GM21717 (cell line): ENCODE data around the gene TXNRD1.
"Not testable (repeated sequence)": the region's sequence is repeated elsewhere in the genome, so short reads cannot be mapped to it uniquely, and the experiment has no call there.

Source experiments
- ATAC-seq: cut with Tn5 transposase; IDR thresholded peaks from one replicate; pipeline ENCODE4 v1.9.1; 2021; ENCODE audit warnings: mild to moderate bottlenecking, moderate library complexity; ENCODE audit not compliant: unreplicated experiment

Gene TXNRD1

DNA sequence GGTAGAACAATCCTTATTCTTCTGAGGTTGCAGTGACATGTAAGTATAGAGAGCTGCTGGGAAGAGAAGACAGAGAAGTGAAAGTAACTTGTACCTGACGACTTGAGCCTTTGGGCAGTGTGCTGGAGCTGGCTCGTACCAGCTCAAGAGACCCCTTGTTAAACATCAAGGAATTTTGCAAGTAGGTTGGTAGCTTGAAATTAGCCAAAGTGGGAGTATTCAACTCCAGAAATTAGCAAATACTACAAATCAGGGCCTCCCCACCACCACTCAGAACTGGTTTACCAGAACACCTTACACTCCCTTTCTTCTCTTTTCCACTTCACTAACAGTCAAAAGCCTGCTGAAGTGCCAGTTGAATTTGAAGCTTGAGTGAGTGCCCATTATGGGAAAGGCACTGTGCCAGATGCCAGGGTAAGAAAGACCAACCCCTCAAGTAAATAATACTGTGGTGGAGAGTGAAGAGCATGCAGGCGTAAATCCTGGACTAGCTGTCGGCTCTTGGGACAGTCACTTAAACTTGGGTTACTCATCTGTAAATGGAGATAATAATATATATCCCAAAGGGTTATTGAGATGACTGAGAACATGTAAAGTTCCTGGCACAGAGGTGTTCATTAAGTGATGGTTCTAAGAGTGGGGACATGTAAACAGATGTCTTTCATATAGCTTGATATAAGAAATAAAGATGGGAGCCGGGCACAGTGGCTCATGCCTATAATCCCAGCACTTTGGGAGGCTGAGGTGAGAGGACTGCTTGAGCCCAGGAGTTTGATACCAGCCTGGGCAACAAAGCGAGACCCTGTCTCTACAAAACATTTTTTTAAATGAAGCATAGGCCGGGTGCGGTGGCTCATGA is 60.9 kb downstream of the TXNRD1 start:
- ATAC-seq = peak; percentile 84

DNA sequence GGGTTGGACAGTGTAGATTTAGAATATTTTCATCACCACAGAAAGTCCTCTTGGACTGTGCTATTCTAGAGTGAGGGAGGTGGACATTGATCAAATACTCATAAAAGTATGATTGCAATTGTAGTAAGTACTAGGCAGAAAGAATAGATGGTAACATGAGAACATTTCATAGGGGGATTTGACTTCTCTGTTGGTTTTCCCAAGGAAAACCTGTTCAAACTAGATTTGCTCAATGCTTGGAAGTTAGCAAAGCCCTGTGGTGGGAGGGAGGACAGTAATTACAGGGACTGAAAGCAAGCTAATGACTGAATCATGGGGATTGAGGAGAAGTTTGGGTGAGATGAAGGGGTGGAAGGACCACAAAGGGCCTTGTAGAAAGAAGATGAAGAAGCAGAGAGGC is 63.6 kb downstream of the TXNRD1 start:
- no peak for ATAC-seq

DNA sequence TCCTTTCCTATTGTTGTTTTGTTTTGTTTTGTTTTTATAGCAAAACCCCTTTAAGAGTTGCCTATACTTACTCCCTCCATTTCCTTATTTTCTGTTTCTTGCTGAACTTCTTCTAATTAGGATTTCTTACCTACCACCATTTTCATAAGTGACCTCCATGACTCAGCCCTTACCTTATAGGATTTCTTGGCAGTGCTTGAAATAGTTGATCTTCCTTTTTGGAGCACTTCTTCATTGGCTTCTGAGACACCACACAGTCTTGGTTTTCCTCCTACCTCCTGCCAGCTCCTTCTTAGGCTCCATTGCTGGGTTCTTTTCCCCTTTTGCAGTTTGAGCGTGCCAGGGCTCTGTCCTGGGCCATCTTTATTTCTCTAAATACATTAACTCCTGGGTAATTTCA is 64.5 kb downstream of the TXNRD1 start:
- ATAC-seq = no peak

DNA sequence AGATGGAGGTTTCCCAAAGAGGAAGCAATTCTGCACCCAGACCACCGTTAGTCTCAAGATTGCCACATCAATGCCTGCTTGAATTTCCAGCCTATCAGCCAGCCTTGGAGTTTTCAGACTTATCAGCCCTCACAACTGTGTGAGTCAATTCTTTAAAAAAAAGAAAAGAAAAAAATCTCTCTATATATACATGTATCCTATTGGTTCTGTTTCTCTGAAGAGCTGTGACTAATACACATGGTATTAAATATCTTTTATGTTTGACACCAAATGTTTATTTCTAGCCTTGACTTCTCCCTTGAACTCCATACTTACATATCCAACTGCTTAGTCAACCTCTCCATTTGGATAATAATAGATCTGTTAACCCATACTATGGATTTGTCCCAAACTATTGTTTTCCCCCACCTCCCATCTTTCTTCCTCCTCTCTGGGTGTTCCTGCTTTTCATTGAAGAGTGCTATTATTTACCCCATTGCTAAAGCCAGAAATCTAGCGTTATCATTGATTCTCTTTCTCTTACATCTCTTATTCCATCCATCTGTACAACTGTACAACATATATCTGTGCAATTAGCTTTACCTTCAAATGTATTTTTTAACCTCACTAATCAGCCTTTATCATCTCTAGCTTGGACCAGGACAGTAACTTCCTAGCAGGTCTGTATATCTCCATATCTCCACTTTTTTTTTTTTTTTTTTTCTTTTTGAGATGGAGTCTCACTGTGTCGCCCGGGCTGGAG is 65.3 kb downstream of the TXNRD1 start:
- ATAC-seq = no peak

DNA sequence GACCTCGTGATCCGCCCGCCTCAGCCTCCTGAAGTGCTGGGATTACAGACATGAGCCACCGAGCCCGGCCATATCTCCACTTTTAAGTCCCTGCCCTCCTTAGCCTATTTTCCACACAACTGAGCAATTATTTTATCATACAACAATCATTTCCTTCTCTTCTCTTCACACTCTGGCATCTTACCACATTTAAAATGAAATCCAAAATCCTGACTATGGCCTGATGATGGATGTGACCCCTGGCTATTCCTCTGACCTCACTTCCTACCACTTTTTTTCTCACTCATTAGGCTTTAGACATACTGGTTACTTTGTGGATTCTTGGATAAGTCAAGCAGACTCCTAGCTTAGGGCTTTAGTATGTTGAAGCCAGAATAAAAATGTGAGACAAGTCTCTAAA is 66.1 kb downstream of the TXNRD1 start:
- ATAC-seq = no peak

DNA sequence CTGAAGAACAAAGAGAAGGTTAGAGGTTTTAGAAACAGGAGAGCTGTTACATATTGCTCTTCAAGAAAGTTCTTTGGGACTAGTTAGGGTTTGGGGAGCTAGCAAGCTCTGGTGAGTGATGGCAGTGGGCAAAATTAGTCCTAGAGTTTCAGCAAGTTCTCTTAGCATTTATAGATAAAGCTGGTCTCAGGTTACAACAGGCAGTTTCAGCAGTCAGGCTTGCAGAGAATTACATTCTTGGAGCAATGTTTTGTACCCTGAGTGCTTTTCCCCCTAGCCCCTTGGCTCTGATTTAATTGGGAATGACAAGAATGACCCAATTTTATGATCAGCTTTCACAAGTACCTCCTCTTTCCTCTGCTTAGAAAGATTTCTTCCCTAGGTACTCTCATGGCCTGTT is 66.5 kb downstream of the TXNRD1 start:
- no peak for ATAC-seq

DNA sequence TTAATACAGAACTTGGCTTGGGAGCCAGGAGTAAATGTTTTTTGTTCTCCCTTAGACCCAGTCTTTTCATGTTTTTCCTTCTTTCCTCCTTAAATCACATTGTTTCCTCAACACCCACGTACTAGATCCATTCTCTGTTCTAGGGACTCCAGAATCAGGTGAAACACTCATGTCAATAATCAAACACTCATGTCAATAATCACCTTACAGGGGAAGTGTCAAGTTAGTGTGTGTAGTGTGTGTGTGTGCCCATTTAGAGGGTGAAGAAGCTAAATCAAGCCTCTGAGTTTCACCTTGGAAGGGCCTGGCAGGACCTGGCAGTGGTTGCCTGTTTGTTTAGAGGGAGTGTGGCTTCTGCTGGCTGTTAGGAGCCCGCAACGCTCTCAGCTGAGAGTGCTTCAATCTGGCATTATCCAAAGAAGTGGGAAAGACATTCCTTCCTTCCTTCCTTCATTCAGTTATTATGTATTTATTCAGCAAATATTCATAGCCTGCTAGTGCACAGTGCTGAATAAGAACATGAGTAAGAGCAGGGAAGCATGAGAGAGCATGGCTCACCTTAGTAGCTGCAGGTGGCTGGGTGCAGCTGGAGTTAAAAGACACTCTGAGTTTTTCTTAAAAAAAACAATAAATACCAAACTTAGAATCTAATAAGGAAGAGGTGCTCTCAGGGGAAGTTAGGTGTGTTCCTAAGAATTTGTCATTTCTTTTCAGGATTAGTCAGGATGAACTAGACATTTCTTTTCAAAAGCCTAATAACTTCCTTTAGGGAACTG is 70.3 kb downstream of the TXNRD1 start:
- ATAC-seq = no peak

DNA sequence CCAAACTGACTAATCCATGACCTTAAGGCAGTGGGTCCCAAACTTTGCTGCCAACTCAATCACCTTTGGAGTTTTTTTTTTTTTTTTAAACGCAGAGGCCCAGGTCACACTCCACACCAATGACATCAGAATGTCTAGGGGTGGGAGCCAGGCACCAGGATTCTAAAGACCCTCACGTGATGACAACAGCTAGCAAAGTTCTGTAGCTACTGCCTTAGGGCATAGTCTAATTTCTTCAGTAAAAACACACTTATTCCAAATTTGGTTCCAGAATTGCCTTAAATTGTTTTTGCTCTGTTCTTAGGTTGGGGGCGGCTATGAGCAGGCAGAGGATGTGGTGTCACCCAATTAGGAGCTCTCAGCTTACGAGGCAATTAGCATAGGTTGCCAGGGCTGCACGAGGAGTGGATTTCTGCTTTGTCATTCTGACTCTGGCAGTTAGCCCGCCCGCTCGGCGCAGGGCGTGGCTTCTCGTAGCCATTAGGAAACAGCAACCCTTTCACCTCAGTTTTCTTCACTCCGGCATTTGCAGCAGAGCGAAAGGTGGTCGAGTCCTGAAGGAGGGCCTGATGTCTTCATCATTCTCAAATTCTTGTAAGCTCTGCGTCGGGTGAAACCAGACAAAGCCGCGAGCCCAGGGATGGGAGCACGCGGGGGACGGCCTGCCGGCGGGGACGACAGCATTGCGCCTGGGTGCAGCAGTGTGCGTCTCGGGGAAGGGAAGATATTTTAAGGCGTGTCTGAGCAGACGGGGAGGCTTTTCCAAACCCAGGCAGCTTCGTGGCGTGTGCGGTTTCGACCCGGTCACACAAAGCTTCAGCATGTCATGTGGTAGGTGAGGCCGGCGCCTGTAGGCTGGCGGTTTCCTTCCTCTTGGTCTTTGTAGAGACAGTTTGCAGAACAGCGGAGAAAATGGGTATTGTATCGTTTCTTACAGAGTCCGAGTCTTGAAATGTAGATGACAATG is 71.2 kb downstream of the TXNRD1 start:
- peak; percentile 87 for ATAC-seq

DNA sequence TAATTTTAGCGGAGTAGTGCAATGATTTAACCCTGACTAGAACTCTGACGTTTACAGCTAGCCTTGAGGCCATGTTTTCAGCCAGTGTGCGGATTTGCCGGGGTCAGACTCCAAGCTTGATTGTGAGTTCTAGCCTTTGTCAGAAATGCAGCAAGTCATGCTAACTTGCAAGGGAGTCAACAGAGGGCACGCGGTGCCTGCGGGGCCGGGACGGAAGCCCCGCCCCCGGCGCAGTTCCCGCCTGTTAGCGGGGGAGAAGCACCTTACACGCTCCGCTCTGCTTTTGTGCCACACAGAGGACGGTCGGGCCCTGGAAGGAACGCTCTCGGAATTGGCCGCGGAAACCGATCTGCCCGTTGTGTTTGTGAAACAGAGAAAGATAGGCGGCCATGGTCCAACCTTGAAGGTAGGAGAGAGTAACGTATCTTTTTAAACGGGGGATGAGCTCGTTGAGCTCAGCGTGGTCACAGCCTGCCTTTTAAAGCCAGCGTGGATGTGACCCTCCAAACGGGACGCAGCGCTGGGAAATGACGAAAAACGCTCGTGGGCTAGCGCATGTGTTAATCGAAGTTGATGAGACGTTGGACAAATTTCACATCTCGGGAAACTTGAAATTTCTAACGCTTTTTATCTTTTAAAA is 73.2 kb downstream of the TXNRD1 start:
- ATAC-seq = peak; percentile 41

DNA sequence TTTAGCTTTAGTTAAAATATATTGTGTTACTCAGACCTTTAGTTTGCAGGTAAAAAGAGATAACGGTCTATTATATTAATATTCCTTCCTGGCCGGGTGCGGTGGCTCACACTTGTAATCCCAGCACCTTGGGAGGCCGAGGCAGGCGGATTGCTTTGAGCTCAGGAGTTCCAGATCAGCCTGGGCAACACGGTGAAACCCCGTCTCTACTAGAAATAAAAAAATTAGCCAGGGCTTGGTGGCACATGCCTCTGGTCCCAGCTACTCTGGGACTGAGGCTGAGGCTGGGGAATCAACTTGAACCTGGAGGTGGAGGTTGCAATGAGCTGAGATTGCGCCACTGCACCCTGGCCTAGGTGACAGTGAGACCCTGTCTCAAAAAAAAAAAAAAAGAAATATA is 74.7 kb downstream of the TXNRD1 start:
- ATAC-seq = no peak

DNA sequence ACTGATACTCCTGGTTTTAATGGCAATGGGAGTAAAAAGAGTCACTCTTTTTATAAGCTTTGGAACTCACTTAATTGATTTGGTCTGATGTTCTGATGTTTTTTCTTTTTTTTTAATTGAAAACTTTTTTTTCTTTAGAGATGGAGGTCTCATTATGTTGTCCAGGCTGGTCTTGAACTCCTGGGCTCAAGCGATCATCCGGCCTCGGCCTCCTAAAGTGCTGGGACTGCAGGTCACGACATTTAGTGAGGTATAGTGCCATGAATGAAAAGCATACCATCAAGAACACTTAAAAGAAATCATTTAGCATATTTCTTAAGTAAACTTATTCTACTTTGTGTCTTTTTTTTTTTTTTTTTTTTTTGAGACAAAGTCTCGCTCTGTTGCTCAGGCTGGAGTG is 75.3 kb downstream of the TXNRD1 start:
- ATAC-seq = no peak

DNA sequence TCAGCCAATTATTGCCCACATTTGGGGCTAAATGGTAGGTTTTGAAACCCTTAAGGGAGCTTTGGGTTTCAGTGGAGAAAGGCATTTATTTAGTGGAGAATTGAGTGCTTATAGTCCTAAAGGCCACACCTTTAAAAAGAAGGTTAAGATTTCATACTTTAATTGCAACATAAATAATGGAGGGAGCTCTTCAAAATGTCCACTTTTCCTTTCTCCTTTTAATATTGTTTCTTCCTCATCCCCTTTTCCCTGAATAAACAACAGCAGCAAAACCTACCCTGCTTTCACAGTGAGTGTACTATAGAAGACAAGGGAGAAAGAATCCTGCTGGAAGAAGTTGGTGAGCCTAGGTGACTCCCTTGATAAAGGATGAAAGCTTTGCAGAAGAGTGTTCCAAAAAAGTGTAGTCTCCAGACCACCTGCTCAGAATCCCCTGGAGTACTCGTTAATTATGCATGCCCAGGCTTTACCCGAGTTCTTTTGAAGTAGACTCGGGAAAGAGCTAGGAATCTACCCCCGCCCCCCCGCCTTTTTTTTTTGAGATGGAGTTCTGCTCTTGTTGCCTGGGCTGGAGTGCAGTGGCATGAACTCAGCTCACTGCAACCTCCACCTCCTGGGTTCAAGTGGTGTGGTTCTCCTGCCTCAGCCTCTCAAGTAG is 76.4 kb downstream of the TXNRD1 start:
- ATAC-seq = no peak

DNA sequence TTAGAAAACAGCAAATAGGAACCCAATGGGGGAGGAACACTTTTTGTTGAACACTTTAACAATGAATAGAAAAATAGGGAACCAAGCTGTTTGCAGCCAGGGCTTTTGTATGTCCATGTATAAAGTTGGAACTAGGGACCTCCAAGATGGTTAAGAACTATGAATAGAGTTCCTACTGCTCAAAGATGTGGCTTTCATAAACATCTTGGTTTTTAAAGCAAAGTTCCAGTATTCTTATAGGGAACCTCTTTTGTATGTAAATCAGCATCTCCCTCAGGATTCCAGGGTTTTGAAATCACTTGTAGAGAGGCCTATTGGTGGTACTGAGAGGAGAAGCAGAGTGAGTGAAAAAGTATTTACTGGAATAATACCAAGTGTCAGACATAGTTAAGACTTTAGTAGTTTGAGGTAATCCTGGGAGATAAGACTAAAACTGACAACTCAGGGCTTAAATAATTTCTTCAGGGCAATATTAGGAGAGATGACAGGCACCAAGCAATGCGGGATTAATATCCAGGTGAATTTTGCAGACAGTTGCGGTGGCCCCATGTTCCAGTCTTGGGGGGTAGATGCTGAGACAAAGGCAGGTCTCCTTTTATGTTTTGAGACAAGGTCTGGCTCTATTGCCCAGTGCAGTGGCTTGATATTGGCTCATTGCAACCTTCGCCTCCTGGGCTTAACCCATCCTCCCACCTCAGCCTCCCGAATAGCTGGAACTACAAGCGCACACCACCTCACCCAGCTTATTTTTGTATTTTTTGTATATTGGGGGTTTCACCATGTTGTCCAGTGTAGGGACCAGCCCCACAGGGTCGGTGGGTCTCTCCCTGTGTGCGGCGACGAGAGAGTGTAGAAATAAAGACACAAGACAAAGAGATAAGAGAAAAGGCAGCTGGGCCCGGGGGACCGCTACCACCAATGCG is 77.6 kb downstream of the TXNRD1 start:
- ATAC-seq = no peak

DNA sequence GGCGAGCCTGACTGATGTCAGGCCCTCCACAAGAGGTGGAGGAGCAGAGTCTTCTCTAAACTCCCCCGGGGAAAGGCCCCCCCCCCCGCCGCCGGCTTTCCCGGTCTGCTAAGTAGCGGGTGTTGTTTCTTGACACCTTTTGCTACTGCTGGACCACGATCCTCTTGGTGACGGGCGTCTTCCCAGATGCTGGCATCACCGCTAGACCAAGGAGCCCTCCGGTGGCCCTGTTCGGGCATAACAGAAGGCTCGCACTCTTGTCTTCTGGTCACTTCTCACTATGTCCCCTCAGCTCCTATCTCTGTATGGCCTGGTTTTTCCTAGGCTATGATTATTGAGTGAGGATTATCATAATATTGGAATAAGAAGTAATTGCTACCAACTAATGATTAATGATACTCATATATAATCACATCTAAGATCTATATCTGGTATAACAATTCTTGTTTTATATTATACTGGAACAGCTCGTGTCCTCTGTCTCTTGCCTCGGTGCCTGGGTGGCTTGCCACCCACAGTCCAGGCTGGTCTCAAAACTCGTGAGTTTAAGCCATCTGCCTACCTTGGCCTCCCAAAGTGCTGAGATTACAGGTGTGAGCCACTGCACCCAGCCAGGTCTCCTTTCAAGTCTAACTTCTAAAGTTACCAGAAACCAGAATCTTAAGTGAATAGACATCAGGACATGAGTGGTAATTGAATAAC is 78.7 kb downstream of the TXNRD1 start:
- ATAC-seq = not testable (repeated sequence)

DNA sequence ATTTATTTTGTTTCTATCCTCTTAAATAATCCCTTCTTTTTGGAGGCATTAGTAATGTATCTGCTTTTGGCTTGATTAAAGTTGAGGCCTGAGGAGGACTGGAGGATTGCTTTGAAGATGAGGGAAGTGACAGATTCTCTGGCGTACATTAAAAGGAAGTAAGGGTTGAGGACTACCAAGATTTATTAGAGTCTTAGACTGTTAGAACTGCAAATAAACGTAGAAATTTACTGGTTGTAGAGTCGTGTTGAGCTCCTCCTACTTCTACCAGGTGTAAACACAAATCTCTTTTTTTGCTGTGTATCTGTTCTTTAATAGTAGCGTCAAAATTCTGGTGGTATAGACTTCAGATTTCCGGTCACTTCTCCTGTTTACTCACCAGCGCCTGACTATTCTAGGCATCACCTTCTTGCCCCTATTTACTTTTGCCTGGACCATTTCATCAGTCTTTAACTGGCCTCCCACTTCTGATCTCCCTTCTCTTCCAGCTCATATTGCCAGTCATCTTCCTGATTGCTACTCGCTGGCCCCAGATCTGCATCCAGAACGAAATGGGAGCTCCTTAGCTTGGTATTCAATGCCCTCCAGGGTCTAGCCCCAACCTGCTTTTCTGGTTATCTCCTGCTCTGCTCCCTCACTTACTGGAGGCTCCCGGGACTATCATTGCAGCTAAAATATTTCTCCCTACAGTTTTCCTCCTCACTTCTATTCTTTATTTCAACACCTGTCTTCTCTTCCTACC is 79.5 kb downstream of the TXNRD1 start:
- no peak for ATAC-seq

DNA sequence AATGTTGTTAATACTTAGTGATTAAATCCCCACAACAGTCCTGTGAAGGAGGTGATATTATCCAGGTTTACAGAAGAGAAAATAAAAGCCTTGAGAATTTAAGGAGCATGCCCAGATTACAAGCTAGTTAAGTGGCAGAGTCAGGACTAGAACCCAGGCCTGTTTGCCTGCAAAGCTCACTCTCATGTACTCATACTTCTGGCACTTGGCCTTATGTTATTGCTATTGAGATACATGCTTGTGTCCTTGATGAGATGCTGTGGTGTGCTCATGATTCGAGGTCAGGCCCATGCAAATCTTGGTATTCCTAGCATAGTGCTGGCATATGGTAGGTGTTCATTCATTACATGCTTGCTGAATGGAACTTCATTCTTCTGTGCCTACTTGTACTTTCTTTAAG is 80.4 kb downstream of the TXNRD1 start:
- ATAC-seq = no peak

DNA sequence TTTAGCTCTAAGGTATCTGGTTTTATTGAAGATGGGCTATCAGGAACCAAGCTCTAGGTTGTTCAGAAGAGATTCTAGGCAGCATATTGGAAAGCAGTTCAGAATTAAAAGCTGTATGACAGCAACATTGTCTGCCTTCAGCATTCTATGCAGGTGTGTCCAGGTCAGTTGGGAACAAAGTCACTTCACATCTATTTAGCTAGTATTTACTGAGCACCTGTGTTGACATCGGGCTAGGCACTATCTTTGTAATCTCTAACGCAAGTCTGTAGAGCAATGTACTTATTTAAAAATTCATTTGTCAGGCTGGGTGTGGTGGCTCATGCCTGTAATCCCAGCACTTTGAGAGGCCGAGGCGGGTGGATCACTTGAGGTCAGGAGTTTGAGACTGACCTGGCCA is 81.1 kb downstream of the TXNRD1 start:
- no peak for ATAC-seq
